ENCODE measurements around the gene MS4A4A. TPM values are rescaled to one million over a fixed set of nuclear protein-coding genes. Genes with fewer than 3 reads are reported as not detected.
A peak's percentile ranks its signal among the peaks of the same experiment; 100 is the strongest.
"Not testable (repeated sequence)": the region's sequence is repeated elsewhere in the genome, so short reads cannot be mapped to it uniquely, and the experiment has no call there.

MS4A4A gene
- total RNA-seq, 1 donor from 2014 or later: 2.0 TPM

DNA sequence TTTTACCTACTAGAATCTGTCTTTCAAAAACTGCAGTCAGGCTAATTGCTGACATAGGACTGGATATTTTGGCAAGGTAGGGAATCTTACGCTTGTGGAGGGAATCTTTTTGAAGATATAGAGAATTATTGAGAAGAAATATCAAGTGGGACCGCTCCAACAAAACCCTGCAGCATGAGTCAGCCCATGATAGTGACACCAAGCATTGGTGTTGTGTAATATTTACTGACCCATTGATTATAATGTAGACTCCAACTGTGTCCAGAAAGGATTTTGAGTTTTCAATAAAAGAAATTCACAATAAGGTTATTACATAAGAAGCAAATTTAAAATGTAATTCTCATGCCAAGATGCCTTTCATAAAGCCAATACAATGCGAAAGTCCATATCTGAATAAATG lies 20.7 kb downstream of the MS4A4A start:
- FAIRE-seq (no peak), DNase-seq (ENCODE audit: low spot score in 2 of 2) (no peak)

DNA sequence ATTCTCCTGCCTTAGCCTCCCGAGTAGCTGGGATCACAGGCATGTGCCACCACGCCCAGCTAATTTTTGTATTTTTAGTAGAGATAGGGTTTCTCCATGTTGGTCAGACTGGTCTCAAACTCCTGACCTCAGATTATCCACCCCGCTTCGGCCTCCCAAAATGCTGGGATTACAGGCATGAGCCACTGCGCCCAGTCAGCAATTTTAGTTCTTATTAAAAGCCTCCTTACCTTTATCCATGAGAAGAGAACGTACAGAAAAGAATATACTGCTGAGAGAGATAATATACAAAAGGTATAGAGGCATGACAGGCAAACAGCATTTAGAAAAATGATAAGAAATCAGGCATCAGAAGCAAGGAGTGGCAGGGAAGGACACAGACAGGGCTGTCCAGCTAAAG lies 21.4 kb downstream of the MS4A4A start:
- not testable (repeated sequence) for DNase-seq (ENCODE audit: low spot score in 2 of 2)

DNA sequence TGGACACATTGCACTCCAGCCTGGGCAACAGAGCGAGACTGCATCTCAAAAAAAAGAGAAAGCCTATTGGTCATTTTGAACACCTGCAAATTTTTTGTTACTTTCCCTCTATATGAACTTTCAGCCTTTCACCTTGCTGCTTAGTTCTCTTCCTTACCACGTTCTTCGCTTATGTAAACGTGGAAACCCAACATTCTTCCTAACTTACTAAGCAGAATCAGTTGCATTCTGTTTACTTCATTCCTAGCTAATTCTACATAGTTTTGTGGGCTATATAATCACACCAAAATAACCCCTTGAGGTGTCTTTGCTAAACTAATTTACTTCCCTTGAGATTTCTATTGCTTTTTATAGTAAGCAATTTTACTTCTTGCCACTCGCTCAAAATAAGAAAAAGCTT lies 23.2 kb downstream of the MS4A4A start:
- DNase-seq (ENCODE audit: low spot score in 2 of 2): no peak
- no peak for FAIRE-seq

More for the DNA sequence above, 21.4 kb downstream of the MS4A4A start:
- FAIRE-seq: not testable (repeated sequence)

DNA sequence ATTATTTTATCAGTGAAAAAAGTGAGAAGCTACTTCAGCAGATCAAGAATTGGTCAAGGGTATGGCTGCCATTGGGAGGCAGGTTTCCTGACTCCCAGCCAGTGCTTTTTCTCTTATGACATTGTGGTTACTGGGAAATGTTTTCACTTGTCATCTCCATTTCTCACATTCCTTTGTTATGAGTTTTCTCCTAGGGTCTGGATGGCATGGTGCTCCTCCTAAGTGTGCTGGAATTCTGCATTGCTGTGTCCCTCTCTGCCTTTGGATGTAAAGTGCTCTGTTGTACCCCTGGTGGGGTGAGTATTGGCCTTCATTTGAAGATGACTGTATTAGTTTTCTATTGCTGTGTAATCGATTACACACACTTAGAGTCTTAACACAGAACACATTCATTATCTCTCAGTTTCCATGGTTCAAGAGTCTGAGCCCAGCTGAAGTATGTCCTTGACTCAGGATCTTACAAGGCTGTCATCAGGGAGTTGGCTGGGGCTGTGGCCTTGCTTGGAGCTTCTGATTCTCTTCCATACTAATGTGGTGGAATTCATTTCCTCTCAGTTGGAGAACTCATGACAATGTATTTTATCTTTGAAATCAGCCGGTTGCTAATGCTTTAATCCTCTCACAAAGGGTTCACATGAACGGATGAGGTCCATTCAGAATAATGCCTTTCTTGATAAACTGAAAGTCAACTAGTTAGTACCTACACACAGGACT lies 25.6 kb downstream of the MS4A4A start:
- FAIRE-seq (no peak), DNase-seq (ENCODE audit: low spot score in 2 of 2) (no peak)

DNA sequence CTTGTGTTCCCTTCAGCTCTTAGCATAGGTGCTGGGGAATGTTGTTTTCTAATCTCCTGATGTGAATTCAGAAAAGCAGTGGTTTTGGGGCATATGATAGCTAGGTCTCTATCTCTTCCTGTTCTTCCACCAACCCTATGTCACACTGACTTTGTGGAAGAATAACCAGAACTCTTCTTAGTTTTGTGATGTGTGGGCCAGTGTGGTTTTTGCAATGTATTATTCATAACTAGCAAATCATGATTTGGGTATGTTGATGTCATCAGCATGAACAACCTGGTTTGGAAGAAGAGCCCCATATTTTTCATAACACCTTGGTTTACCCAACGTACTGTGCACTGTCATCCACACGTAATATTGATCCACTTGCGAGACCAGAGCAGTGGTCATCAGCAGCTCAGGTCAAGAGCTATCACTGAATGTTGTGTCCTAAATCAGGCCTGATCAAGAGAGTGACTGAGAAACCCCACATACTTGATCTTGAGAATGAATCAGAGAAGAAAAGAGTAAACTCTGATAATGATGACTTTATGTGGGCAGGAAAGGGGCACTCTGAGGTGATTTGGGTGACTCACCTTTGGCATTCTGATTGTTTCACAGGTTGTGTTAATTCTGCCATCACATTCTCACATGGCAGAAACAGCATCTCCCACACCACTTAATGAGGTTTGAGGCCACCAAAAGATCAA lies 27.2 kb downstream of the MS4A4A start:
- DNase-seq (ENCODE audit: low spot score in 2 of 2) (no peak), FAIRE-seq (no peak)

DNA sequence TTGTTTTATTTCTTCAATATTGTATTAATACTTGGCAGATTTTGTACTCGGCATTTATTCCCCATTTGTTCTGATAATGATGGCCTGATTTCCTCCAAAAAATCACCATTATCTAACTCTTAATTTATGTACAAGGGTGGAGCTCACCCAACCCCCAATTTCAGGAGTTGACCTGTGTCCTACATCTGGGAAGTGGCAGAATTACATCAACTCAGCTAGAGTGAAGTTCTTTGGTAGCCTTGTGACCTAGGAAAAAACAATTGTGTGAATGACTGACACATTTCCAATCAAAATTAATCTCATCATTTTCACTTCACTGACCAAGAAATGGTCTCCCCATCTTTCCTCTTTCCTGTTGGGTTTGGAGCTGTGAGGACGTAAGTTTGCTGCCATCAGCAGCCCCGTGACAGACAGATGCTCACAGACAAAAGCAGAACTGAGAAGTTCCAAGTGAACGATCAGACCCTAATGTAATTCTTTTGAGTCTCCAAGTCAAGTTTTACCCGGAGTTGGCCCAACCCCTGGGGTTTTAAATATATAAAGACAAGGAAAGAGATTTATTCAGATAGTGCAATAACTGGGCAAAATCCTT lies 30.0 kb downstream of the MS4A4A start:
- FAIRE-seq (no peak), DNase-seq (ENCODE audit: low spot score in 2 of 2) (no peak)

DNA sequence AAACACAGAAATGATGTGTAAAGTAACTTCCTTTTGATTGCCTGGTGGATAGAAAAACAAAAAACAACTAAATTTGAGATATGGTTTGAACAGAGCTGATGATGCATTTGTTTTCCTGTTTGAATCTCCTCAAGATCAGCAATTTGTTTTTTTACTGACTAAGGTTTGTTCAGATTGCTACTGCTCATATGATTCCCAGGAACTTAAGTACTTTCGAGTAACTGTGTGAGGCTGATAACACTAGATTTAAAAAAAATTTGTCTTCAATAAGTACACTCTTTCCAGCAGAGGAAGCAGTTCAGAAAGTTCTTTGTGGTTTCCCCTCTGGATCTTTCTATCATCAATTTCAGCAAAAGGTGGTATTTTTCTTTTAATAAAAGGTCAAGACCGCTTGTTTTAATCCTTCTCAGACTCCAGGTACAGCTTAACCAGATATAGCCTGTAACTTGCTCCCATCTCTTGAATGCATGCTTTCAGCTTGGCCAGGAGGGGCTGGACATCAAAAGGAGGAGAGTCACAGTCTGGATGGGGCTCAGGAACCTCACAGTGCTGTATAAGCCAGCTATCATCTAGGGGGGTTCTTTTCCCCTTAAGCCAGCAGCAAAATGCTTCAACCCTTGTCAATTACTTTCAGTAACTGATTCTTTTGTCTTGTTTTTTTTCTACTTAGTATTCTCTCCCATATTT lies 34.3 kb downstream of the MS4A4A start:
- DNase-seq (ENCODE audit: low spot score in 2 of 2) (no peak), FAIRE-seq (no peak)

DNA sequence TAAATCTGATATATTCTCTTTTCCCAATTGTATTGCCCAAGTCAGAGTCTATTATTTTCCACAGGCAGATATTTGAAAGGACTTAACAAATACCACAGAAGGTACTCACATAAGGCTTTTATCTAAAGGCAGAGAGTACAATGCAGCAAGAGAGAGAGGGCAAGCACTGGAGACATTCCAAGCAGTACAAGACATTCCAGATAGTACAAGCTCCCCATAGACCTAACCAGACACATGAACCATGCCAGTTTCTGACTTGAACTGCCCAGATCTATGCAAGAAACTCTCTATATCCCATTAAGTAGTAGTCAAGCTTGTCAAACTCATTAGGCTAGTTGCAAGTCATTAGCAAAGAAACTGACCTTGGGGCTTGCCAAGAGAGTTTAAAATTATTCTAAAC lies 35.4 kb downstream of the MS4A4A start:
- DNase-seq (ENCODE audit: low spot score in 2 of 2) (no peak), FAIRE-seq (no peak)

DNA sequence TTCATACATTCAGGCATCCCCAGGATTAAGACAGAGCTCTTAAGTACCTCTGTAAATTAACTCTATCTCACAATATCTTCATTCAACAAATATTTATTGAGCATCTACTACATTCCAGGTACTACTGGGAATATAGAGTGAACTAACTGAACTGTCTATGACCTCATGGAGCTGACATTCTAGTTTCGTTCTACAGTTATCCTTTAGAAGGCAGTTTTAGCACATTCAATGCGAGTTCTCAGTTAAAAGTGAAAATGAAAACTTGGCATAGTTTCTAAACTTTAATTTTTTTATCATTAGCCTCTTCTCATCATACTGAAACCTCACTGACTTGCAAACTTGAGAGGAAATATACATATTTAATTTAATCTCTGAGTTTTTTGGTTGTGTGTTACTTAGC lies 35.9 kb downstream of the MS4A4A start:
- FAIRE-seq (no peak), DNase-seq (ENCODE audit: low spot score in 2 of 2) (no peak)

DNA sequence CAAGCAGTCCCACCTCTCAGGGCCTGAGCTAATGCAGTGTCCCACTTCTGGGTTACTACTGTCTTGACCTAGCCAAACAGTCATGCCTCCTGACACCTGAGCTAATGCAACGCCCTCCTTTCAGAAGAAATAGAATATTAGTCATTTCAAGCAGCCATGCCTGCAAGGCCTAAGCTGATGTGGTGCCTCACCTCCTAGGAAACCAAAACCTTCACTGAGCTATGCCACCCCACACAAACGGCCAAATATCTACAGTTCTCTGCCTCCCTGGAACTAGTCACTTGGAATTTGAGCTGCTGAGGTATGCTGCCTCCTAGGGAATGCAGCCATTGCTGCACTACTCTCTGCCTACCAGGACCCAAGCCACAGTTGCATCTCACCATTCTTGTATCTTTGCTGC lies 38.3 kb downstream of the MS4A4A start:
- no peak for FAIRE-seq
- no peak for DNase-seq (ENCODE audit: low spot score in 2 of 2)

DNA sequence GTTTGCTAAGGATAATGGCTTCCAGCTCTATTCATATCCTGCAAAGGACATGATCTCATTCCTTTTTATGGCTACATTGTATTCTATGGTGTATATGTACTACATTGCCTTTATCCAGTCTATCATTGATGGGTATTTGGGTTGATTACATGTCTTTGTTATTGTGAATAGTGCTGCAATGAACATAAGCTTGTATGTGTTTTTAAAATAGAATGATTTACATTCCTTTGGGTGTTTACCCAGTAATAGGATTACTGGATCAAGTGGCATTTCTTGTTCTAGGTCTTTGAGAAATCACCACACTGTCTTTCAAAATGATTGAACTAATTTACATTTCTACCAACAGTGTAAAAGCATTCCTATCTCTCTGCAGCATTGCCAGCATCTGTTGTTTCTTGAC lies 40.6 kb downstream of the MS4A4A start:
- DNase-seq (ENCODE audit: low spot score in 2 of 2): no peak
- no peak for FAIRE-seq

DNA sequence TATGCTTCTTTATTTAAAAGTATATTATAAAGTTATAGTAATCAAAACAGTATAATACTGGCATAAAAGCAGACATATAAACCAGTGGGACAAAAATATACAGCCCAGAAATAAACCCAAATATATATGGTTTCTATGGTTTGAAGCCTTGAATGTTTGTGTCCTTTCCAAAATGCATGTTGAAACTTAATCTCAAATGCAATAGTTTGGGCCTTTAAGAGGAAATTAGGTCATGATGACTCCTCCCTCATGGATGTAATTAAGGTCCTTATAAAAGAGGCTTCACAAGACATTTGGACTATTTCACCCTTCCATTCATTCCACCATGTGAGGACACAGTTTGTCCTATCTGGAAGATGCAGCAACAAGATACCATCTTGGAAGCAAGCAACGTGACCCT lies 46.5 kb downstream of the MS4A4A start, which contains the start of gene MS4A6E:
TSS of gene MS4A6E (plus strand) at position 301 of the 400 bp plus-strand sequence. CDS start 7,641 bp downstream, outside the sequence.
- no peak for DNase-seq (ENCODE audit: low spot score in 2 of 2)
- no peak for FAIRE-seq

DNA sequence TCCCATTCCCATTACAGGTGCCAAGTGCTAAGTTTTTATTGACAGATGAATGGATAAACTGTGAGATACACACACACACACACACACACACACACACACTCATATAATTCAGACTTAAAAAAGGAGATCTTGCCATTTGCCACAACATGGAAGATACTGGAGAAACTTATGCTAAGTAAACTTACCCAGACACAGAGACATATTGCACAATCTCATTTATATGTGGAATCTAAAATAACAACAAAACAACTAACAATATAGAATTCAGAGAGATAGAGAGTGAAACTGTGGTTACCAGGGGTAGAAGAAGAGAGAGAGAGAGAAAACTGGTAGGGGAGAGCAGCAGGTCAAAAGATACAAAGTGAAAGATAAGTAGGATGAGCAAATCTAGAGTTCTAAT lies 48.0 kb downstream of the MS4A4A start:
- FAIRE-seq (no peak), DNase-seq (ENCODE audit: low spot score in 2 of 2) (no peak)

DNA sequence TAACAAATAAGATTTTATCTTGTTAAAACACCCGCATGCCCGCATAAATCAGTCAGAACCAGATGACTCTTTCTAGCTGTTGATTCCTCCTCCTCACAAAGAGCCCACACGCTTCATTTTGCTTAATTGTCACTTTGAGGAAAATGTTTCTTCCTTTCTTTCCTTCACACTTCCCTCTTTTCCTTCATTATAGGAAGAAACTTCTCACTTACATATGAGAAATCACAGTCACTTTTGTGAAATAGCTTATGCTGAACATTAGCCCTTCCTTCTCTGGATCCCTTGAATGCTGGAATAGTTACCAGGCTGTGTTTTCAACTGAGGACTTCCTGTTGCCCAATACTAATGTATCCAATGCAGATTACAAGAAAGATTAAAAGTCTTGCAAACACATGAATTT lies 52.4 kb downstream of the MS4A4A start:
- no peak for DNase-seq (ENCODE audit: low spot score in 2 of 2)

DNA sequence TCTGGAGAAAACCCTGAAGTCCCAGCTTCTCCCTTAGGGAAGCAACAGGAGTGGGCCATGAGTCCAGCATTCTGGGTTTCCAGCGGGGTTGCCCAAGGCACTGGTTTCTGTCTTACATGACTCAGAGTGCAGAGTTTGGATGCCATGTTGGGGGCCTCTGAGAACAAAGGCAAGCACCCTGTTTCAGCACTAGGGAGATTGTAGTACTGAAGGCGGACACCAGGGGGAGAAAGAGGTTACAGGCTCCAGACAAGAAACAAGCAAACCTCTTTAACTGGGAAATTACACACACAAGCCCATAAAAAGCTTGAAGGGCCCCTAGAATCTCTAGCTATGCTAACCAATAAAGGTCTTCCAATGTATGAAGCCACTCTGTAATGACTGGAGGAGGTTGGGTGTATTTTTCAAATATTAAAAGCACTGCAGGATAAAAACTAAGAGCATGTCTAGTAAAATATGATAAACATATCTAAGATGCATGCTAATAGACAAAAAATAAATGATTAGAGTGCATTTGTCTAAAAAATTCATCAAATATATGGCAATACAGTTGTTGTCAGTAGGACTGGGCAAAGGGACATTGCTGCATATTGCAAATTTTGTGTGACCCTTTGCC lies 53.6 kb downstream of the MS4A4A start:
- peak in 1 of 2 donors; percentile 16 for DNase-seq (ENCODE audit: low spot score in 2 of 2)
- no peak for FAIRE-seq

More for the DNA sequence above, 52.4 kb downstream of the MS4A4A start:
- no peak for FAIRE-seq

DNA sequence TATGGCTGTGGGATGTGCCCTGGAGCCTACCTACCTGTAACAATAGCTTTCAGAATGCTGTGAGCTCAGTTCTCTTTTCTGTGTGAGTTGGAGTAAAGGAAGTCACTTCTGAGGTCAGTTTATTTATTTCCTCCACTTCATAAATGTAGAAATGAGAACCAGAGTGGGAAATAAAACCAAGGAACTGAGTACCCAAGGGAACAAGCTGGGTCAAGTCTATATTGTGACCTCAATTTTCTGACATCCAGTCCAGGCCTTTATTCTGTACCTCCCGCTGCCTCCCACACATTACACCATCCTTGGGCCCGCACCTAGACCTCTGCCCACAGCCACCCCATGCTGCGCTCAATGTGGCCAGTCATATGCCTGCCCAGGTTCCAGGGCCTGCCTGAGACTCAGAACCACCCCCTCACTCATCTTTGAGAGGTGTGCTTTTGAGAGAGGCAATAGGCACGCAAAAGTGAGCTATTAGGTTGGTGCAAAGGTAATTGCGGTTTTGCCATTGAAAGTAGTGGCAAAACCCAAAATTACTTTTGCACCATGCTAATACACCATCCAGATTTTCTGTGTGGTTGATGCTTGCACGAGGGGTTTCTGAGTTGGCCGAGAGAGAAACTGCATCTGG lies 56.4 kb downstream of the MS4A4A start:
- DNase-seq (ENCODE audit: low spot score in 2 of 2) (no peak), FAIRE-seq (no peak)

DNA sequence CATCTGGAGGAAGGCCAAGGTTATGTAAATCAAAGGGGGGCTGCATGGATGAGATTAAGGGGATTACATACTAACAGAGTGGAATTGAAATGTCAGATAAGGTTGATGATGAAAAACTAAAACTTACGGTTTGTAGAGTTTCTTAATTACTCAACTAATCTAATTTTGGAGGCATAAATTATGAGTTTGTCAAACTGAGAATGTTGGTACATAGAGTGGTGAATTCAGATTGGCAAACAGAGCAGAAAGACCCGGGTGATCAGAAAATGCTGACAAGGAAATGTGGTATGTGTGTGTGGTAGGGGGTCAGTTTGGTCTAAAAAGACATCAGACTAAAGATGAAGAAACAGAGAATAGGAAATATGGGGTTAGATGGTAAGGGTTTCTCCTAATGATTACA lies 57.6 kb downstream of the MS4A4A start:
- DNase-seq (ENCODE audit: low spot score in 2 of 2) (no peak), FAIRE-seq (no peak)

DNA sequence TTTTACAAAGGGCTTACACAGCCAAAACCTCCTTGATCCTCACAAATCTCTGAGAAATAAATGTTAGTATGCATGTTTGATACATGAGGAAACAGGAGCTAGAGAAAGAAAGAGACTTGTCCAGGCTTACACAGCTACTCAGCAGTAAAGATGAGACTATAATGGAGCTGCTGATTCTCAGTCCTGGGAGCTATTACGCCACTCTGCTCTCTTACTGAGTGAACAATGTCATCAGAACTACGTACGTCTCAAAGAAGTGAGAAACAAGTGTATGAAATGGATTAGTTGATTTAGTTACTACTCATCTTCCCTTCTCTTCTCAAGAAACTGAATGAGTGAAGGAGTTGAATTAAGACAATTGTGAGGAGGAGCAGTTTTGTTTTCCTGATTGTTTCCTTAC lies 58.9 kb downstream of the MS4A4A start:
- DNase-seq (ENCODE audit: low spot score in 2 of 2) (no peak), FAIRE-seq (no peak)

DNA sequence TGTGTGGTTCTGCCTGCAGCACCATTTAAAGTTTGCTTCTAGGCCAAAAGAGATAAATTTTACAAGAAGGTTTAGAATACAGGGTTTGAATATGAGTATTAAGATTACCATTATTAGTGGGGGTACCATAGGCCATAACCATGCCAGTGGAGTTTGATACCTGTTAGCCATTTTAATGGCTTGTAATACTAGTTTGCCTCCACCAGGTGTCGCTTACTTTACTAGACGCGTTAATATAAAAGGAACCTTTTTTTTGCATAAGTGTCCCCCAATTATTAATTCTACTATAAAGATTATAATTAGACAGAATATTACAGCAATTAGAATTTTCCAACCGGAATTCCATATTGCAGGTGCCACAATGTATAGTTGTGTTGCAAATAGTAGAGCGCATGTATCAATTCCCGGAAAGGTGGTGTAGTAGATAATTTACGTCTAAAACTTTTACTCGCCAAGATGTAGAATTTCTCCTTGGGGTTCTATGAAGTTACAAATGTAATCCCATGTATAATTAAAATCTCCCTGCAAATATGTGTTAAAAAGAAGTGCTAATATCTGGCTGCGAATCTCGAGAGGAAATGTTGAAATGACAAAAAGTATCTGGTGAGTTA lies 62.7 kb downstream of the MS4A4A start:
- FAIRE-seq: no peak
- DNase-seq (ENCODE audit: low spot score in 2 of 2): no peak

DNA sequence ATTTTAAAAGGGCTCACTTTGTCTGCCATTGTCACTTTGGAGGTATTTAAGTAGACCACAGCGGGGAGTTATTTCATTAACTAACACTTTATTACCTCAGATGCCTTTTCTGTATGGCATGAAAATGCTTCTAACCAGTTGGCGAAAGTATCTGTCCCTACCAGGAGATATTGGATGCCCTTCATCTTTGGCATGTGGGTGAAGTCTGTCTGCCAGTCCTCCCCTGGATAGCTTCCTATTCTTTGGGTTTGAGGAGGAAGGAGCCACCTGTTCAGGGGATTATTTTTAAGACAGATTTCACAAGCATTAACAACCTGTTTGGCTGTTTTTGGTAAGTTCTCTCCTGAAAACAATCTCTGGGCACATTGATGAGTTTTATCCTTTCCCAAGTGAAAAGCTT lies 63.7 kb downstream of the MS4A4A start:
- DNase-seq (ENCODE audit: low spot score in 2 of 2): no peak
- no peak for FAIRE-seq
